ENCODE results near the gene ITGAD. TPM values are rescaled to one million over a fixed set of nuclear protein-coding genes. Genes with fewer than 3 reads are reported as not detected.

The ITGAD gene
- total RNA-seq, 1 experiment from 2014 or later: not detected

GRCh38 chr16:31360251-31360650 is 32.9 kb upstream of the ITGAD start:
- no peak for DNase-seq
- Histone ChIP-seq H3K27me3 (ENCODE audit: control insufficient read depth, insufficient read depth, low read length) (no peaks in the 10 kb centered on the region), H3K36me3 (replicated peaks; ENCODE audit: control insufficient read depth, insufficient read depth, low read length) (no peaks in the 10 kb centered on the region), H3K4me3 (ENCODE audit: insufficient read depth, low read depth, low read length) (no peak overlapping the region)

GRCh38 chr16:31361201-31362110 is 31.7 kb upstream of the ITGAD start:
- H3K4me3 ChIP-seq (ENCODE audit: insufficient read depth, low read depth, low read length): no peak overlapping the region
- H3K36me3 ChIP-seq (replicated peaks; ENCODE audit: control insufficient read depth, insufficient read depth, low read length): no peaks in the 10 kb centered on the region
- peak; percentile 49 for DNase-seq
- no peaks in the 10 kb centered on the region for H3K27me3 ChIP-seq (ENCODE audit: control insufficient read depth, insufficient read depth, low read length)

- peak; percentile 36 for DNase-seq
- no peaks in the 10 kb centered on the region for H3K27me3 ChIP-seq (ENCODE audit: control insufficient read depth, insufficient read depth, low read length)
- no peak overlapping the region for H3K4me3 ChIP-seq (ENCODE audit: insufficient read depth, low read depth, low read length)
- H3K36me3 ChIP-seq (replicated peaks; ENCODE audit: control insufficient read depth, insufficient read depth, low read length): no peaks in the 10 kb centered on the region
Observed at GRCh38 chr16:31362476-31363405, 30.4 kb upstream of the ITGAD start.

- no peaks in the 10 kb centered on the region for H3K27me3 ChIP-seq (ENCODE audit: control insufficient read depth, insufficient read depth, low read length)
- H3K4me3 ChIP-seq (ENCODE audit: insufficient read depth, low read depth, low read length): no peak overlapping the region
- DNase-seq: no peak
- no peaks in the 10 kb centered on the region for H3K36me3 ChIP-seq (replicated peaks; ENCODE audit: control insufficient read depth, insufficient read depth, low read length)
Observed at GRCh38 chr16:31363721-31364120, 29.4 kb upstream of the ITGAD start.

GRCh38 chr16:31364421-31364820 is 28.7 kb upstream of the ITGAD start:
- no peak for DNase-seq
- no peaks in the 10 kb centered on the region for H3K27me3 ChIP-seq (ENCODE audit: control insufficient read depth, insufficient read depth, low read length)
- no peak overlapping the region for H3K4me3 ChIP-seq (ENCODE audit: insufficient read depth, low read depth, low read length)
- H3K36me3 ChIP-seq (replicated peaks; ENCODE audit: control insufficient read depth, insufficient read depth, low read length): no peaks in the 10 kb centered on the region

DNA sequence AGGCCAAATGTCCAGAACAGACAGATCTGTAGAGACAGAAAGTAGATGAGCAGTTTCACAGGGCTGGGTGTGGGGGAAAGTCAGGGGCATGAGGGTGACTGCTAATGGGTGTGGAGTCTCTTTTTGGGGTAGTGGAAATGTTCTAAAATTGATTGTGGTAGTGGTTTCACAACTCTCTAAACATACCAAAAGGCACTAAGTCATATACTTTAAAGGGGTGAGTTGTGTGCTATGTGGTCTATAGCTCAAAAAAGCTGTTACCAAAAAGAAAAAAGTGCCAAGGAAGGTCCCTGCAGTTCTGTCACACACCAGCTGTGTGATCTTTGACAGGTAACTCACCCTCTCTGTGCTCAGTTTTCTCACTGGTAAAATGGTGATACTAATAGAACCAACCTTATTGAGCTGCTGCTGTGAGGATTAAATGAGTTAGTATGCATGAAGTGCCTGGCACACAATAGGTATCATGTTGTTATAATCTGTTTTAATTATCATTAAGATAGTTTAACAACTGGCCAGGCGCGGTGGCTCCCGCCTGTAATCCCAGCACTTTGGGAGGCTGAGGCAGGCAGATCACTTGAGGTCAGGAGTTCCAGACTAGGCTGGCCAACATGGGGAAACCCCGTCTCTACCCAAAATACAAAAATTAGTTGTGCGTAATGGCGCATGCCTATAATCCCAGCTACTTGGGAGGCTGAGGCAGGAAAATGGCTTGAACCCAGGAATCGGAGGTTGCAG is 27.8 kb upstream of the ITGAD start:
- H3K27me3 ChIP-seq (ENCODE audit: control insufficient read depth, insufficient read depth, low read length): no peaks in the 10 kb centered on the region
- no peak for DNase-seq
- no peak overlapping the region for H3K4me3 ChIP-seq (ENCODE audit: insufficient read depth, low read depth, low read length)
- H3K36me3 ChIP-seq (replicated peaks; ENCODE audit: control insufficient read depth, insufficient read depth, low read length): no peaks in the 10 kb centered on the region

DNA sequence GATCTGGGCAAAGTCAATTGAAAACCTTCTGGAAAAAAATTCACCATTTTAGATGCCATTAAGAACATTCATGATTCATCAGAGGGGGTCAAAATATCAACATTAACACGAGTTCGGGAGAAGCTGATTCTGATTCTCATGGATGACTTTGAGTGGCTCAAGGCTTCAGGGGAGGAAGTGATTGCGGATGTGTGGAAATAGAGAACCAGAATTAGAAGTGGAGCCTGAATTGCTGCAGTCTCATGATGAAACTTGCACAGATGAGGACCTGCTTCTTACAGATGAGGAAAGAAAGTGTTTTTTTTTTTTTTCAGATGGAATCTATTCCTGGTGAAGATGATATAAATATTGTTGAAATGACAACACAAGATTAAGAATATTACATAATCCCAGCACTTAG is 25.3 kb upstream of the ITGAD start:
- no peak overlapping the region for H3K4me3 ChIP-seq (ENCODE audit: insufficient read depth, low read depth, low read length)

GRCh38 chr16:31371008-31371407 is 22.1 kb upstream of the ITGAD start:
- no peak overlapping the region for H3K4me3 ChIP-seq (ENCODE audit: insufficient read depth, low read depth, low read length)
- H3K36me3 ChIP-seq (replicated peaks; ENCODE audit: control insufficient read depth, insufficient read depth, low read length): no peaks in the 10 kb centered on the region
- no peak for DNase-seq
- H3K27me3 ChIP-seq (ENCODE audit: control insufficient read depth, insufficient read depth, low read length): no peaks in the 10 kb centered on the region

More for the DNA sequence above, 25.3 kb upstream of the ITGAD start:
- Histone ChIP-seq H3K36me3 (replicated peaks; ENCODE audit: control insufficient read depth, insufficient read depth, low read length) (no peaks in the 10 kb centered on the region), H3K27me3 (ENCODE audit: control insufficient read depth, insufficient read depth, low read length) (no peaks in the 10 kb centered on the region)
- no peak for DNase-seq

- no peak overlapping the region for H3K4me3 ChIP-seq (ENCODE audit: insufficient read depth, low read depth, low read length)
- no peaks in the 10 kb centered on the region for H3K27me3 ChIP-seq (ENCODE audit: control insufficient read depth, insufficient read depth, low read length)
- peak; percentile 55 for DNase-seq
- H3K36me3 ChIP-seq (replicated peaks; ENCODE audit: control insufficient read depth, insufficient read depth, low read length): no peaks in the 10 kb centered on the region
Observed at GRCh38 chr16:31371619-31372484, 21.3 kb upstream of the ITGAD start.

DNA sequence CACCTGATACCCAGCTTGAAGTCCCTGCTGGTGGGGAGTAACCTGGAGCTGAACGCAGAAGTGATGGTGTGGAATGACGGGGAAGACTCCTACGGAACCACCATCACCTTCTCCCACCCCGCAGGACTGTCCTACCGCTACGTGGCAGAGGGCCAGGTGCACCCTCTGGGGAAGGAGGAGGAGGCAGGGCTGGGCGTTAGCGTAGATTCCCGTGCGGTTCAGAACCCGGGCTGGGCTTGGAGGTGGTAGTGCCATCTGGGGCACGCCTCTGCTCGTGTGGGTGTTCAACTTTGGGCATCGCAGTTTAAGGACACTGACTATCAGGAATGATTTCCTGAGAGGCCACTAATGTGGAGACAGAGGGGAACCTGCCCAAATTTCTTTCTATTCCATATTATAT is 19.9 kb upstream of the ITGAD start:
- Histone ChIP-seq H3K4me3 (ENCODE audit: insufficient read depth, low read depth, low read length) (no peak overlapping the region), H3K36me3 (replicated peaks; ENCODE audit: control insufficient read depth, insufficient read depth, low read length) (no peaks in the 10 kb centered on the region), H3K27me3 (ENCODE audit: control insufficient read depth, insufficient read depth, low read length) (no peaks in the 10 kb centered on the region)
- peak; percentile 40 for DNase-seq

- H3K36me3 ChIP-seq (replicated peaks; ENCODE audit: control insufficient read depth, insufficient read depth, low read length): no peaks in the 10 kb centered on the region
- DNase-seq: no peak
- H3K4me3 ChIP-seq (ENCODE audit: insufficient read depth, low read depth, low read length): no peak overlapping the region
- no peaks in the 10 kb centered on the region for H3K27me3 ChIP-seq (ENCODE audit: control insufficient read depth, insufficient read depth, low read length)
Observed at GRCh38 chr16:31375231-31375630, 17.9 kb upstream of the ITGAD start.

DNA sequence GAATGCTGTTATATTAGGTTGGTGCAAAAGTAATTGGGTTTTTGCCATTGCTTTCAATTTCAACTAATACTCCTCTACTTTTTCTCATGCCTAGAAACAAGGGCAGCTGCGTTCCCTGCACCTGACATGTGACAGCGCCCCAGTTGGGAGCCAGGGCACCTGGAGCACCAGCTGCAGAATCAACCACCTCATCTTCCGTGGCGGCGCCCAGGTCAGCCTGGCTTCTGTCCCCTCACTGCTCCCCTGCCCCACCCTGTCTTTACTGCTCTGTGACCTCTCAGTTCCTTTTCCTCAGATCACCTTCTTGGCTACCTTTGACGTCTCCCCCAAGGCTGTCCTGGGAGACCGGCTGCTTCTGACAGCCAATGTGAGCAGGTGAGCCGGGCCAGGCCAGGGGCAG is 16.4 kb upstream of the ITGAD start:
- Histone ChIP-seq H3K4me3 (ENCODE audit: insufficient read depth, low read depth, low read length) (no peak overlapping the region), H3K36me3 (replicated peaks; ENCODE audit: control insufficient read depth, insufficient read depth, low read length) (no peaks in the 10 kb centered on the region), H3K27me3 (ENCODE audit: control insufficient read depth, insufficient read depth, low read length) (no peaks in the 10 kb centered on the region)
- DNase-seq: no peak

- H3K27me3 ChIP-seq (ENCODE audit: control insufficient read depth, insufficient read depth, low read length): no peaks in the 10 kb centered on the region
- H3K36me3 ChIP-seq (replicated peaks; ENCODE audit: control insufficient read depth, insufficient read depth, low read length): no peaks in the 10 kb centered on the region
- no peak for DNase-seq
- H3K4me3 ChIP-seq (ENCODE audit: insufficient read depth, low read depth, low read length): no peak overlapping the region
Observed at GRCh38 chr16:31377210-31377903, 15.8 kb upstream of the ITGAD start.

Measured in H7 (cell line).